Measurements from ENCODE around the gene USP14. TPM values are rescaled to one million over a fixed set of nuclear protein-coding genes. Genes with fewer than 3 reads are reported as not detected.

Gene USP14
- total RNA-seq, 2 donors from 2014 or later = 36.0 to 55.9 TPM

GRCh38 chr18:215448-216010 is 57.2 kb downstream of the USP14 start:
- H3K4me3 ChIP-seq = no peak overlapping the region
- no peak overlapping the region for H3K27ac ChIP-seq
- intact Hi-C loops (cut with DNase I) = no loop called here
- no peak for DNase-seq
- TF ChIP-seq CTCF (IDR thresholded peaks at IDR 0.05) = no peak
- peaks cover 5% of the 10 kb centered on the region for H3K36me3 ChIP-seq
- H3K9ac ChIP-seq (ENCODE audit: low read depth in 2 of 2, low read length in 2 of 2) = no peak overlapping the region
- H3K9me3 ChIP-seq = no peaks in the 10 kb centered on the region
- H3K4me1 ChIP-seq = no peaks in the 10 kb centered on the region
- H3K27me3 ChIP-seq = no peaks in the 10 kb centered on the region

- H3K9ac ChIP-seq (ENCODE audit: low read depth in 2 of 2, low read length in 2 of 2) = no peak overlapping the region
- no peaks in the 10 kb centered on the region for H3K9me3 ChIP-seq
- TF ChIP-seq CTCF (IDR thresholded peaks at IDR 0.05) = no peak
- no peak for DNase-seq
- H3K4me3 ChIP-seq = no peak overlapping the region
- intact Hi-C loops (cut with DNase I) = no loop called here
- H3K4me1 ChIP-seq = no peaks in the 10 kb centered on the region
- H3K27ac ChIP-seq = no peak overlapping the region
- peaks cover 5% of the 10 kb centered on the region for H3K36me3 ChIP-seq
- H3K27me3 ChIP-seq = no peaks in the 10 kb centered on the region
Measured at GRCh38 chr18:217532-218336, 59.4 kb downstream of the USP14 start.

GRCh38 chr18:220708-221107 is 62.4 kb downstream of the USP14 start:
- Histone ChIP-seq H3K27me3 (no peaks in the 10 kb centered on the region), H3K4me1 (no peaks in the 10 kb centered on the region), H3K9ac (ENCODE audit: low read depth in 2 of 2, low read length in 2 of 2) (no peak overlapping the region), H3K27ac (no peak overlapping the region), H3K4me3 (no peak overlapping the region), H3K36me3 (no peaks in the 10 kb centered on the region), H3K9me3 (no peaks in the 10 kb centered on the region)
- no peak for DNase-seq
- intact Hi-C loops (cut with DNase I) = no loop called here
- TF ChIP-seq CTCF (IDR thresholded peaks at IDR 0.05) = no peak

GRCh38 chr18:225745-226144 is 67.4 kb downstream of the USP14 start:
- Histone ChIP-seq H3K27ac (no peak overlapping the region), H3K36me3 (no peaks in the 10 kb centered on the region), H3K4me1 (no peaks in the 10 kb centered on the region), H3K9ac (ENCODE audit: low read depth in 2 of 2, low read length in 2 of 2) (no peak overlapping the region), H3K9me3 (no peaks in the 10 kb centered on the region), H3K4me3 (no peak overlapping the region), H3K27me3 (no peaks in the 10 kb centered on the region)
- DNase-seq = no peak
- no peak for TF ChIP-seq CTCF (IDR thresholded peaks at IDR 0.05)
- intact Hi-C loops (cut with DNase I) = no loop called here

GRCh38 chr18:227374-227773 is 69.0 kb downstream of the USP14 start:
- intact Hi-C loops (cut with DNase I) = no loop called here
- DNase-seq = no peak
- no peak overlapping the region for H3K27ac ChIP-seq
- TF ChIP-seq CTCF (IDR thresholded peaks at IDR 0.05) = no peak
- H3K36me3 ChIP-seq = no peaks in the 10 kb centered on the region
- no peaks in the 10 kb centered on the region for H3K9me3 ChIP-seq
- peaks cover 3% of the 10 kb centered on the region for H3K4me1 ChIP-seq
- H3K9ac ChIP-seq (ENCODE audit: low read depth in 2 of 2, low read length in 2 of 2) = no peak overlapping the region
- H3K27me3 ChIP-seq = no peaks in the 10 kb centered on the region
- H3K4me3 ChIP-seq = no peak overlapping the region
